Left cardiac atrium (tissue), 4 donors: ENCODE measurements around the gene CNP. TPM values are rescaled to one million over a fixed set of nuclear protein-coding genes. Genes with fewer than 3 reads are reported as not detected.

Experiments used
- ATAC-seq, 2 donors: fragments of 200-7000 bp; cut with Tn5 transposase; one replicate each; pipeline ENCODE4 v1.9.1; 2020; ENCODE audit warnings: mild to moderate bottlenecking in 2 of 2, moderate library complexity in 2 of 2
- DNase-seq: peaks from one replicate; pipeline ENCODE4 v3.0.0-alpha.2; 2020
- intact Hi-C, 2 donors: fragments of 100-400 bp; cut with DNase I; formaldehyde crosslinking; loops; one replicate each; pipeline versions ENCODE4 v1.14.1 to v1.15.1; 2022 to 2023
- total RNA-seq, 2 donors: library from RNA; stranded (reverse); fragmentation: NEBNext Ultra II Directional; extraction: Animal tissue kit (Norgen Biotek cat#: 25700); gene quantifications; one replicate each; pipeline ENCODE4 v1.2.1, GENCODE V29; 2021
- donor health status: DM: no; HTN: yes; CAD: no.
- donor health status: DM: no; HTN: yes; CAD: no; lungs with severe emphysema.
- donor health status: DM: yes; HTN: yes; CAD: no.
- donor health status: Dilated cardiomyopathy.

Gene CNP
- total RNA-seq, 2 donors from 2014 or later, result 40.3 to 43.7 TPM

DNA sequence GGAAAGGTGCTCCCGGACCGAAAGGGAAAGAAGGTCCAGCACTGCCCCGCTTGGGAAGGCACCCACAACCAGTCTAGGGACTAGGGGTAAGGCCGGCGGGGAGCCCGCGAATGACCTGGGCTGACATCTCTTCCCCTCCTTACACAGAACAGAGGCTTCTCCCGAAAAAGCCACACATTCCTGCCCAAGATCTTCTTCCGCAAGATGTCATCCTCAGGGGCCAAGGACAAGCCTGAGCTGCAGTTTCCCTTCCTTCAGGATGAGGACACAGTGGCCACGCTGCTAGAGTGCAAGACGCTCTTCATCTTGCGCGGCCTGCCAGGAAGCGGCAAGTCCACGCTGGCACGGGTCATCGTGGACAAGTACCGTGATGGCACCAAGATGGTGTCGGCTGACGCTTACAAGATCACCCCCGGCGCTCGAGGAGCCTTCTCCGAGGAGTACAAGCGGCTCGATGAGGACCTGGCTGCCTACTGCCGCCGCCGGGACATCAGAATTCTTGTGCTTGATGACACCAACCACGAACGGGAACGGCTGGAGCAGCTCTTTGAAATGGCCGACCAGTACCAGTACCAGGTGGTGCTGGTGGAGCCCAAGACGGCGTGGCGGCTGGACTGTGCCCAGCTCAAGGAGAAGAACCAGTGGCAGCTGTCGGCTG, 1.5 kb downstream of the CNP start:
- no peak for DNase-seq
- intact Hi-C loops, result loop anchor here (5.0 to 10.0 kb wide), 2 partner anchors 49 to 57 kb away; partner anchors contain the start of genes DNAJC7 (in 1 of the 2) and NKIRAS2 (in 1 of the 2)
- ATAC-seq, result no peak

DNA sequence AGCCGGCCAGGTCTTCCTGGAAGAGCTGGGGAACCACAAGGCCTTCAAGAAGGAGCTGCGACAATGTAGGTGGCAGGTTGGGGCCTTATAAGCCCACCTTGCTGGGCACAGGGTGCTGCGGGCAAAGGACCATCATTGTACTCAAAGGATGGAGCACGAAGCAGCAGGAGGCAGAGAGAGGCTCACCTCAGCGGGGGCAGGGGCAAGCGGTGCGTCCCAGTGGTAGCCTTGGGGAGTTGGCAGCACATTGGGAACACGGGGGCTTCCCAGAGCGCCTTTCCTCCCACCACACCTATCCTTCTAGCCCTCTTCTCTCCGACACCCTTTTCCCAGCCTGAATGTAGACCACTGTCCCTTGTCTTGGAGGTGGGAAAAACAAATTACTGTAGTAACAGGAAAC, 2.1 kb downstream of the CNP start:
- DNase-seq, result no peak
- intact Hi-C loops, result loop anchor here (5.0 to 10.0 kb wide), 2 partner anchors 49 to 56 kb away; partner anchors contain the start of genes DNAJC7 (in 1 of the 2) and NKIRAS2 (in 1 of the 2)

DNA sequence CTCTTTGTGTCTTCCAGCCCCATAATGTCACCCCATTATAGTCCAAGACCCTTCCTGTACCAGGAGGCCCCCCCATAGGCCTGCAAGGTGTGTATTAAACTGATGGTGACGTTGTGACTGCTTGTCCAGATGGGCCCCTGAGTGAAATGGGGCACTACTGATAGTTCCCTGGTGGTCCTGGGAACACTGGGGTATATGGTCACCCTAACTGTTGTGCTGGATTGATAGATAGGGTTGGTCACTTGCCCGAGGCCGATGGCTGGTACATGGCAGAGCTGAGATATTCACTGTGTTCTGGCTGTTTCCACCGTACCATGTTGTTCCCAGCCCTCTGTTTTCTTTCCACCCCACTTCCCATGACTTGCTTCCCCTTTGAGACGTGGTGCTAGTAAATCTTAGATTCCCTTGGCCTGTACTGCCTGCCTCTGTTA, 4.3 kb downstream of the CNP start:
- intact Hi-C loops, result no loop called here
- DNase-seq (no peak), ATAC-seq (no peak)

More for the DNA sequence above, 2.1 kb downstream of the CNP start:
- ATAC-seq, result no peak

DNA sequence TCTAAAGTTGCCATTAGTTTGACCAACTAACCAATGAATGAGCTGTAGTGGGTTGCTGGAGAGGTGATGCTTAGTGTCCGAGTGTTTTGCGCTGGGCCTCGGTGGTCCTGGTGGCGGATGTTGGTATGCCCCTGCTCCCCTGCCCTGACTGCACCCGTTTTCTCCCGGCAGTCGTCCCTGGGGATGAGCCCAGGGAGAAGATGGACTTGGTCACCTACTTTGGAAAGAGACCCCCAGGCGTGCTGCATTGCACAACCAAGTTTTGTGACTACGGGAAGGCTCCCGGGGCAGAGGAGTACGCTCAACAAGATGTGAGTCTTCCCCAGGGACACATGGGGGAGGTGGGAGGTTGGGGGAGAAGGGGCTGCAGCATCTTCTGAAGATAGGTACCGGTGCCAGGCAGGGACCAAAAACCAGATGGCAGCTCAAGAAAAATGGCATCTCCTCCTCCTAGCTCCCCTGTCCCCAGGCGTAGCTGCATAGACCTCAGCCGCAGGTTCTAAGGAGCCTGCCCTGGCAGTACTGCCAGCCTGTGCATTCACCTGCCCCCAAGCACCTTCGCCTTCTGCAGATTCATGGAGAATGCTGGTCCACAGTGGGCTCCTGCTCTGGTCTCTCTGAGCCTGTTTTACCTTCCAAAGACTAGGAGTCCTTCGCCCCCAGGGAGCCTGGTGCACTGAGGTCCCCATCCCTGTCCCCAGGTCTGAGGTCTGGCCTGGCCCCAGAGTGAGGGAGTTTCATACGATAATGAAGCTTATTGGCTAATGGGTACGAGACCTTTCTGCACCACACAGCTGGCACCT, 5.3 kb downstream of the CNP start:
- intact Hi-C loops, result no loop called here
- DNase-seq, result no peak
- no peak for ATAC-seq

DNA sequence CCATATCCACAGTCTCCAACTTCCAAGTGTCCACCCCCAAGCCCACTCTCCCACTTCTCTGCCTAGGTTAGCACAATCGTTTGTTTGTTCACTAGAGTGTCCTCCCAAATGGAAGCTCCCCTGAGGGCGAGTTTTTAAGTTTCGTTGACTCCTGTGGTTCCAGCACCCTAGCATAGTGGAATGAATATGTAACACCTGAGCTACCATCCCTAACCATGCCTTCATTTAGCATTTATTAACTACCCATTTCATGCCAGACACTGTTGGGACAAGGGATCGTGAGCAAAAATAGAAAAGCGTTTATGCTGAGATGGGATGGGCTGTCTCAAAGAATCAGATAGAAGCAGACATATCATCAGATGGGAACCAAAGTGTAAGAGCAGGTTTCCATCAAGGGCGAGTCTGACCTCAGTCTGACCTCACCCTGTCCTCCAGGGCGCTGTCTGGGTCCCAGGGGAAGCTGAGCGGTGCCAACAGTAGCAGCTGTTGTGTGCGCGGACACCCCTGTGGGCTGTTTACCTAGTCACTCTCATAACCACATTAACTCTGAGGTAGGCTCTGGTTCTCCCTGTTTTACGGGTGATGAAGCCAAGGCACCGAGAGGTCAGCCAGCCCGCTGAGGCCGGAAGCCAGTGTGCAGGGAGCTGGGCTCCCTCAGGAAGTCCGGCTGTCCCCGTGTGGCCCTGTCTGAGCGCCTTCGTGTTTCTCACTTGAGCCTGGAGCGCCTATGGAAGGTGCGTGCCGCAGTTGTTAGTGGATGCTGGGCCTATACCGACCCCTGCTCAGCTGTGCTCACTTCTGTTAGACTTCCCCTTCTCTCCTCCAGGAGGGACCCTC, 6.2 kb downstream of the CNP start:
- intact Hi-C loops, result no loop called here
- peak; percentile 56 for DNase-seq
- ATAC-seq, result peak; percentile 30 to 45

DNA sequence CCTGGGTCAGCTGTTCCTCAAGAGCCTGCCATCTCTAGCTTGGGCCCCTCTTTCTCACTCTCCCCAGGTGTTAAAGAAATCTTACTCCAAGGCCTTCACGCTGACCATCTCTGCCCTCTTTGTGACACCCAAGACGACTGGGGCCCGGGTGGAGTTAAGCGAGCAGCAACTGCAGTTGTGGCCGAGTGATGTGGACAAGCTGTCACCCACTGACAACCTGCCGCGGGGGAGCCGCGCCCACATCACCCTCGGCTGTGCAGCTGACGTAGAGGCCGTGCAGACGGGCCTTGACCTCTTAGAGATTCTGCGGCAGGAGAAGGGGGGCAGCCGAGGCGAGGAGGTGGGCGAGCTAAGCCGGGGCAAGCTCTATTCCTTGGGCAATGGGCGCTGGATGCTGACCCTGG, 6.8 kb downstream of the CNP start:
- ATAC-seq (peak in 1 of 2 donors; percentile 5), DNase-seq (peak; percentile 23)
- intact Hi-C loops, result no loop called here

DNA sequence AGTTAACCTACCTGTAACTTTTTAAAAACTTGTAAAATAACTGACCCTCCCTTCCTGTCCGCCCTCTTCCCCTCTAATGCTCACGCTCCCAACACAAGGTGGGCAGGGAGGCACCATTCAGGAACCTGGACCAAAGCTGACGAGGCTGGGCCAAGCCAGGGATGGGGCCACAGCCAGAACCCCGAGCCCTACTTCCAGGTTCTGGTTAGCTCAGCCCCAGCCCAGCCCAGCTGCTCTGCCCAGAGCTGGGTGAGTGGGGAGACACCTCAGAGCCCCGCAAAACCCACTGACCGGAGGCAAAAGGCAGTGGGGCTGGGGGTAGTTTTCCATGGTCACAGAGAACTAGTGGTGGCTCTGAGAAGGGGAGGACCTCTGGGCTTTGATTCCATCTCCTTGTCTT, 7.4 kb downstream of the CNP start:
- intact Hi-C loops, result no loop called here
- no peak for DNase-seq

DNA sequence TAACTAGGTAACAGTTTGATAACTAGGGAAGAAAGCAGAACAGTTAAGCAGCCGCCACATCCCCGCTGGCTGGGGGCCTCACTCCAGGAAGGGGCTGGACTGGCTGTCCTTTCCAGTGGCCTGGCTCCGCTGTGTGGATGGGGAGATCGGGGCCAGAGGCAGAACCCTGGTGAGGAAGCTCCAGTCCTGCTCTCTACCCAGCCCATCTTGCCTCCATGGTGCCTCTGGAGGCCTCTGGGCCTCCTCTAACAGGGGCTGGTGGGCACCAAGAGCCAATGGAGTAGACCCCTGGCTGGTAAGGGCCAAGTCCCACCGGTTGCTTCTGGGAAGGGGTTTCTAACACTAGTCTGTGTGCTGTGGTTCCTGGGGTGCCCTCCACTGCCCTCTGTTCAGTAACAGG, 8.1 kb downstream of the CNP start:
- intact Hi-C loops, result no loop called here
- DNase-seq (no peak), ATAC-seq (no peak)

More for the DNA sequence above, 7.4 kb downstream of the CNP start:
- no peak for ATAC-seq

DNA sequence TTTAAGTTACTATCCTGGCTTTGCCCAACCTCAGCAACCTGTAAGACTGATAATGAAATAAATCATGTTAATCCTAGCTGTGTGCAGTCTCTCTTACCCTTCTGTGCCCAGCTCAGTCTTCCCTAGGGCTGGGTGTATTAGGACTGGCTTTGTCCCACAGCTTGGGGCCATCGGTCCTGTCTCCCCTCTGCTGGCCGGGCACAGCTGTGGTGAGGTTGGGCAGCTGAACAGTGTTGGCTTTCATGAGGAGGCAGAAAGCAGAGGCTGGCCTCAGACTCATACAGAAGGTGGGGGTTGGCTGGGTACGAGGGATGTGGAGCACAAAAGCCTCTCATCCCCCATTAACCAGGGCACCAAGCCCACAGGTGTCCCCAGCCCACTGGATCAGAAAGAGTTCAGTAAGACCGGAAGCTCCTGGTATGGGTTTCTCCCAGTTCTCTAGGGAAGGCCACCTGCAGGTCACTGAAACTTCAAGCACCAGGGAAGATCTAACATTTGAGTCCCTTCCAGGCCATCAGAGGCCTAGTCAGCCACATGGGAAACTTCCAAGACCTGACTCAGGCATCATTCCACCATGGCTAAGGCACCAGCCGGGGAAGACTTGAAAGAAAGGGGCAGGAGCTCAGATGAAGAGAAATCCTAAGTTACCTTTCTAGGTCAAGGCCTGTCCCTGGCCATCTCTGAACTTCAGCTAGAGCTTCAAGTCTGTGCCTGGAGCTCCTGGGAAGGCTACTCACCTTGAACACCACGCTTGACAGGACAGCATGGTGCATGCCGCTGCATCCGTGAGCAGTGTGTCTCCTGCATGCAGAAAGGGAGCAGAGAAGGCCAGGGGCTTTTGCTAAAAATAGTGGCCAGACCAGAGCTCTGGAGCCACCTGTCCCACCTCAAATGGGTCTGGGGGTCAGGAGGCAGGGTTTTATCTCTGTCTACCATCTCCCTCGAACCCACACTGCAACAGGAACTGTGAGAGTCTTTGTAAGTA, 8.8 kb downstream of the CNP start:
- intact Hi-C loops, result no loop called here
- no peak for DNase-seq
- no peak for ATAC-seq

DNA sequence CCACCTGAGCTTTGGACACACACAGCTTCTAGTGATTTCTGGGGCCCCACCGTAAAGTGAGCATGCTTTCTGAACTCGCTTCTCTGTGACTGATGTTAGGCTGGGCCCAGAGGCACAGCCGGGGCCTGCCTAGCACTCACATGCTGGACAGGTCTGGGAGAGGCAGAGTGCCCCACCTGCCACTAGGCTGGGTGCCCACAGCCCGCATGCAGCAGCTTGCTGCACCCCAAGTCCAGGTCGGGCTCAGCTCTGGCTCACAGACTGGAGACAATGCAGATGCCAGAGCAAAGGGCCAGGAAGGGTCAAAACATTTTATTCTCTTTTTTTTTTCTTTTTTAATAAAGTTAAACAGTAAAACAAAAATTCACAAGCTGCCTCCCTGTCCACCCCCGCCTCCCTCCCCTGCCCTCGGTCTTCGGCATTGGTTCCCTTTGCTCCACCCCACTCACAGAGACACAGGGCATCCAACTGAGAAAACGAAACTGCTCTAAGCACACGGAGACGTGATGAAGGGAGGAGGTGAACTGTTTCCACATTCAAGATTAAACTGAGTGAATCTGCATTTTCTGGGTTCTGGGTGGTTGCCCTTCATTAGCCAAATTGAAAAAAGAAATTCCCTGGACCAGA, 9.7 kb downstream of the CNP start:
- peak in 1 of 2 donors; percentile 66 for ATAC-seq
- intact Hi-C loops, result no loop called here
- no peak for DNase-seq

DNA sequence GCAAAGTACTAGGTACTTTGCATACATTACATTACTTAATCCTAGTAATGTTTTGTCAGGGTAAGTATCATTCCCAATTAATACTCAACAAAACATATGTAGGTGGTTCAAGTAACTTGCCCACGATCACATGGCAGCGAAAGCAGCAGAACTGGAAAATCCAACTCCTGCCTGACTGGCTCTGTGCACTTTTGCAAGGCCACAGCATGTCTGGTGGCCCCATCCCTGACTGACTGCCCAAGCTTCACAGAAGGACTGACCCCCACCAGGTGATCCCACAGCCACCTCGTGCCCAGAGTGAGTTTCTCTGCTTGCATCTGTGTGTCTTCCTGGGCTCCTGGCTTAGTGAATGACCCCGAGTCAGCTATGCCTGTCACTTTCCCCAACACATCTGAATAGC, 11.4 kb downstream of the CNP start:
- DNase-seq, result no peak
- intact Hi-C loops, result no loop called here
- no peak for ATAC-seq

DNA sequence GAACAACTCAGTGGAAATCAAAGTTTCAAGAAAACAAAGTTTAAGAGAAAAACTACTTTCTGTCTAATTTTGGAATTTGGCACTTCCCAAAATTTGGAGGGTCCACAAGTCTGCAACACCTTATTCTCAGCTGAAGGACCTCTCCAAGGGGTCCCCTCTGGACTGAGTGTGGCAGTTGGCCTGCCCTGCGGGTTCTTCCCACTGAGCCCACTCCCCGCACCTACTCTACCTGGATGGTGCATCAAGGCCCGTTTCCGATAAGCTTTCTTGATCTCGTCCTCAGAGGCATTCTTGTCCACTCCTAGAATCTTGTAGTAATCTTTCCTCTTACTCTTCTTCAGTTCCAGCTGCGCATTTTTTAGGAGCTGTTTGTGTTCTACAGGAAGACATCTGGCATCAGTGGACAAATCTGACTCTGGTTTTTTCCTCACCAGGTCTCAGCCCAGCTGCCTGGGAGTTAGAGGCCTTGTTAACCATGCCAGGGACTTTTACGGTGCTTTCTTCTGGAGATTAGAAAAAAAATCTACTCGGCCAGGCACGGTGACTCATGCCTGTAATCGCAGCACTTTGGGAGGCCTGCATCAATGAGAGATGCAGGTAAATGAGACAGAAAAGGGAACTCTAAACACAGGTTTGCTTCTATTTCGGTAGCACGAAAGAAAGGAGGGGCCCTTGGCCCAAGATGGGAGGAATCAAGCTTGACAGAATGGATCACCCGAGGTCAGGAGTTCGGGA, 15.6 kb downstream of the CNP start:
- DNase-seq (no peak), ATAC-seq (no peak)
- intact Hi-C loops, result no loop called here

DNA sequence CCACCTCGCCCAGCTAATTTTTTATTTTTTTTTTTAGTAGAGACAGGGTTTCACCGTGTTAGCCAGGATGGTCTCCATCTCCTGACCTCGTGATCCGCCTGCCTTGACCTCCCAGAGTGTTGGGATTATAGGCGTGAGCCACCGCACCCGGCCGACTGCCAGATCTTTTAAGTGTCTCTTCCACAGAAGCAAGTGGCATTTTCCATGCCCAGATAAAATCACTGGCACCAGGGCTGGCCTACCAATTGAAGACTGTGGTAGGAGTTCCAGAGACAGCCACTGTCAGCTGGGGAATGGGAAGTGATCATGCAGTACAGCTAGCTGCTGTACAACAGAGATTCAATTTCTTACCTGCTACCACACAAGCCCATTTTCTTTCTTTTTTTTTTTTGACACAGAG, 17.9 kb downstream of the CNP start:
- DNase-seq (no peak), ATAC-seq (peak; percentile 53 to 69)
- intact Hi-C loops, result no loop called here

DNA sequence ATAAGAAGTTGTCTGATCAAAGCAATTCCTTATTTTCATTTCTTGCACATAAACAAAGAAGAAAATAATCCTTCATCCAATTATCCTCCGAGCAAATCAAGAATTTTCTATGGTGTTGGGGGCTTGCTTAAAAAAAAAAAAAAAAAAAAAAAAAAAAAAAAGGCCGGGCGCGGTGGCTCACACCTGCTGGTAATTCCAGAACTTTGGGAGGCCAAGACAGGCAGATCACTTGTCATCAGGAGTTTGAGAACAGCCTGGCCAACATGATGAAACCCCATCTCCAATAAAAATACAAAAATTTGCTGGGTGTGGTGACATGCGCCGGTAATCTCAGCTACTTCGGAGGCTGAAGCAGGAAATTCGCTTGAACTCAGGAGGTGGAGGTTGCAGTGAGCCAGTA, 19.3 kb downstream of the CNP start:
- ATAC-seq (no peak), DNase-seq (no peak)
- intact Hi-C loops, result no loop called here

DNA sequence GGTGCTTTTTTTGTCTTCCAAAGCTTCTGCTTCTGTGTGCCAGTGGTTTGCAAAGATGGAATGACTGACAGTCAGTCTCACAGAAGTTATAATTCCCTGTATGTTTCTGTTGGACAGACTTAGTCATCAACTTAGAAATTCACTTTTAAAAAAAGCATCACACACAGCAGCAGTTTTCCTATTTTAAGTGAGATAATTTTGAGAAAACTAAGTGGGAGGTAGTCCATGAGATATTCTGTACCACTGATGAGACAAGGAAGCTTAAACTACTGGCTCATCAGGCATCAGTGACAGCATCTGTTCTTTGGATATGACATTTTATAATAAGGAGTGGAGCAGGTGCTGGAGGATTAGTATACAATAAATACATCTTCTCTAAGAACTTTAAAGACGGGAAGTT, 20.0 kb downstream of the CNP start:
- intact Hi-C loops, result no loop called here
- DNase-seq (no peak), ATAC-seq (no peak)

DNA sequence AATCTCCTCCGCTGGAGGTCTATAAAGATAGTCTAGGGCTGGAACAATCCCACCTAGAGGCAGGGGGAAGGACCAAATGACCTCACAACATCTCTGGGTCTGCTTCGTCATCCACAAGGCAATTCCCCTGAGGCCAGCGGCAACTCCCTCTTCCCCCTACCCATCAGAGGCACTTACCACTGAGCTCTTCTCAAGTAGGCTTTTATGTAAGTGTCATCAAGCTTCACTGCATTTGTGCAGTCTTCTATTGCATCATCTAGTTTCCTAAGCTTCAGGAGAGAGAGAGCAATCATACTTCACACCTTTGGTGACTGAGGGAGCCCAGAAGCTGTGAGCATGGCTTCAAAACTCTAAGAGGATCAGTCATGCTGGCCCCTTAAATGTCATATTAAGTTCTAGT, 21.0 kb downstream of the CNP start:
- intact Hi-C loops, result no loop called here
- ATAC-seq (no peak), DNase-seq (no peak)

DNA sequence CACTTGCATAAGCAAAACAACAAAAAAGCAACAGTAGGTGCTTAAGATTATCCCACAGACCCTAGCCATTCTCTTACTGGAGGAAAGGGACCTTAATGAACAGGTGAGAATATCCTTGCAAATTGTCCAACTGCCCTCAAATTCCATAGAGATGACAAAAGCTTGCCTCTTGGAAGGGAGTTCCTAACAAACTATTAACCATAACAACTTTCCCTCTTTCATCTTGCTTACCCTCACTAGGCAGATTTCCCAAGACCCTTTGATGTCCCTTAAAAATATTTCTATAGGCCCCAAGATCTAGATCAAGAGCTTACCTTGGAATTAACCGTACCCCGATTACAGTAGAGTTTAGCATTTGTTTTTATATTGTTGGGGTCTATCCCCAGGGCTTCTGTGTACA, 21.8 kb downstream of the CNP start:
- ATAC-seq (no peak), DNase-seq (no peak)
- intact Hi-C loops, result no loop called here
